Neuronal stem cell (in vitro differentiated cells): ENCODE data around the gene SAP30L.

Source experiments
- DNase-seq: peaks from one replicate; pipeline ENCODE4 v3.0.0-alpha.2; 2013; ENCODE audit warnings: low spot score
- H2AFZ ChIP-seq: one replicate; pipeline ENCODE4 v1.6.1; 2013; ENCODE audit warnings: mild to moderate bottlenecking, low read length, inconsistent platforms
- H2AK5ac ChIP-seq: 2 replicates; pipeline ENCODE4 v1.6.1; 2013; ENCODE audit warnings: low read depth, mild to moderate bottlenecking, inconsistent platforms, low read length, moderate library complexity, mixed read lengths
- H2BK120ac ChIP-seq: 2 replicates; pipeline ENCODE4 v1.6.1; 2013; ENCODE audit warnings: low read depth, mild to moderate bottlenecking, inconsistent platforms, low read length, moderate library complexity, mixed read lengths
- H2BK12ac ChIP-seq: one replicate; pipeline ENCODE4 v1.6.1; 2013; ENCODE audit warnings: low read length, inconsistent platforms
- H2BK15ac ChIP-seq: 2 replicates; pipeline ENCODE4 v1.6.1; 2013; ENCODE audit warnings: mild to moderate bottlenecking, low read length, inconsistent platforms, mixed read lengths
- H2BK5ac ChIP-seq: one replicate; pipeline ENCODE4 v1.6.1; 2013; ENCODE audit warnings: inconsistent platforms, mild to moderate bottlenecking, low read length, moderate library complexity
- H3K14ac ChIP-seq: one replicate; pipeline ENCODE4 v1.6.1; 2013; ENCODE audit warnings: low read length, inconsistent platforms
- H3K18ac ChIP-seq: 2 replicates; pipeline ENCODE4 v1.6.1; 2013; ENCODE audit warnings: low read length, inconsistent platforms
- H3K23ac ChIP-seq: 2 replicates; pipeline ENCODE4 v1.6.1; 2013; ENCODE audit warnings: low read depth, mild to moderate bottlenecking, mixed read lengths, low read length, inconsistent platforms; ENCODE audit not compliant: poor library complexity
- H3K27ac ChIP-seq: replicated peaks from 3 replicates; pipeline ENCODE4 v1.5.1; 2013; ENCODE audit warnings: low read length, inconsistent platforms
- H3K27me3 ChIP-seq, 3 experiments: 2 replicates each; pipeline ENCODE4 v1.6.1; 2013; ENCODE audit warnings: low read length in 3 of 3, mild to moderate bottlenecking in 2 of 3, inconsistent platforms in 1 of 3, low read depth in 1 of 3, mixed read lengths in 1 of 3, moderate library complexity in 1 of 3; ENCODE audit not compliant: control insufficient read depth in 3 of 3, insufficient read depth in 3 of 3
- H3K36me3 ChIP-seq, 2 donors: replicated peaks in 1 of 2; 2 replicates each; pipeline ENCODE4 v1.6.1; 2013; ENCODE audit warnings: low read length in 2 of 2; ENCODE audit not compliant: control insufficient read depth in 2 of 2, insufficient read depth in 2 of 2
- H3K4ac ChIP-seq: 2 replicates; pipeline ENCODE4 v1.6.1; 2013; ENCODE audit warnings: inconsistent platforms, mild to moderate bottlenecking, low read length, moderate library complexity
- H3K4me1 ChIP-seq, 2 donors: 1 replicate in 1 of 2; 2 replicates in 1 of 2; pipeline ENCODE4 v1.6.1; 2013; ENCODE audit warnings: low read length in 2 of 2, low read depth in 1 of 2; ENCODE audit not compliant: control insufficient read depth in 2 of 2, insufficient read depth in 1 of 2
- H3K4me2 ChIP-seq: one replicate; pipeline ENCODE4 v1.6.1; 2013; ENCODE audit warnings: mild to moderate bottlenecking, low read length, inconsistent platforms; ENCODE audit not compliant: insufficient read depth, poor library complexity, severe bottlenecking
- H3K4me3 ChIP-seq, 2 donors: 2 replicates each; pipeline ENCODE4 v1.5.1; 2013; ENCODE audit warnings: low read length in 2 of 2, mild to moderate bottlenecking in 2 of 2, inconsistent platforms in 1 of 2, moderate library complexity in 1 of 2
- H3K79me1 ChIP-seq: one replicate; pipeline ENCODE4 v1.6.1; 2013; ENCODE audit warnings: low read depth, mild to moderate bottlenecking, inconsistent platforms, low read length, moderate library complexity
- H3K9ac ChIP-seq: one replicate; pipeline ENCODE4 v1.6.1; 2013; ENCODE audit warnings: mild to moderate bottlenecking, low read depth, low read length, inconsistent platforms; ENCODE audit not compliant: poor library complexity
- H3K9me3 ChIP-seq, 2 donors: replicated peaks in 1 of 2; 2 replicates each; pipeline versions ENCODE3 to v1.6.1; 2013; ENCODE audit warnings: low read length in 2 of 2, mild to moderate bottlenecking in 2 of 2, inconsistent platforms in 1 of 2, low read depth in 1 of 2, mixed read lengths in 1 of 2, moderate library complexity in 1 of 2; ENCODE audit not compliant: control insufficient read depth in 2 of 2, insufficient read depth in 1 of 2
- H4K8ac ChIP-seq: one replicate; pipeline ENCODE4 v1.6.1; 2013; ENCODE audit warnings: low read depth, mild to moderate bottlenecking, inconsistent platforms, low read length, moderate library complexity
- H4K91ac ChIP-seq: one replicate; pipeline ENCODE4 v1.6.1; 2013; ENCODE audit warnings: low read length, low read depth, mild to moderate bottlenecking, inconsistent platforms; ENCODE audit not compliant: poor library complexity
- WGBS, 2 donors: extraction: QIAGEN DNeasy Blood & Tissue Kit; methylation state at CpG; one replicate each; pipeline ENCODE4 v1.1.7; 2013; ENCODE audit warnings: missing lambda C conversion rate in 2 of 2, mixed read lengths in 1 of 2; ENCODE audit not compliant: insufficient read length in 2 of 2, insufficient replicate concordance in 1 of 2; ENCODE audit errors: extremely low coverage in 2 of 2; 5-methylcytosine and 5-hydroxymethylcytosine counted together

Gene SAP30L

GRCh38 chr5:154406826-154407225, 39.0 kb upstream of the SAP30L start:
- no peak overlapping the region for H3K27ac ChIP-seq
- no peaks in the 10 kb centered on the region for H3K79me1 ChIP-seq
- no peak overlapping the region for H3K4me2 ChIP-seq
- no peak overlapping the region for H2AK5ac ChIP-seq
- no peak overlapping the region for H2BK120ac ChIP-seq
- peaks cover 0 to 3% (median 0%) of the 10 kb centered on the region in 3 experiments for H3K27me3 ChIP-seq
- H4K8ac ChIP-seq: no peak overlapping the region
- no peak overlapping the region for H3K23ac ChIP-seq
- H2BK12ac ChIP-seq: no peak overlapping the region
- no peak overlapping the region for H2BK15ac ChIP-seq
- no CpG with 5 or more reads among the region's 4 CpGs for WGBS, 2 donors
- no peak overlapping the region for H3K4me3 ChIP-seq
- no peak overlapping the region for H2AFZ ChIP-seq
- H3K14ac ChIP-seq: no peak overlapping the region
- H3K9me3 ChIP-seq: no peaks in the 10 kb centered on the region
- no peak overlapping the region for H4K91ac ChIP-seq
- H3K4me1 ChIP-seq: peaks cover 5 to 6% of the 10 kb centered on the region in 2 donors
- H3K9ac ChIP-seq: no peak overlapping the region
- no peak overlapping the region for H3K18ac ChIP-seq
- peaks cover 0 to 26% of the 10 kb centered on the region in 2 donors for H3K36me3 ChIP-seq
- DNase-seq: no peak
- no peak overlapping the region for H3K4ac ChIP-seq
- H2BK5ac ChIP-seq: no peak overlapping the region

GRCh38 chr5:154408811-154409210, 37.0 kb upstream of the SAP30L start:
- no peak overlapping the region for H3K9ac ChIP-seq
- no peak overlapping the region for H2BK5ac ChIP-seq
- H3K4me2 ChIP-seq: no peak overlapping the region
- peaks cover 0 to 3% (median 0%) of the 10 kb centered on the region in 3 experiments for H3K27me3 ChIP-seq
- no peak overlapping the region for H2BK15ac ChIP-seq
- no peak overlapping the region for H4K8ac ChIP-seq
- H3K4me1 ChIP-seq: peaks cover 5 to 6% of the 10 kb centered on the region in 2 donors
- no peak overlapping the region for H2AK5ac ChIP-seq
- H3K27ac ChIP-seq: no peak overlapping the region
- no peak overlapping the region for H3K4ac ChIP-seq
- no CpG with 5 or more reads among the region's 6 CpGs for WGBS, 2 donors
- no peaks in the 10 kb centered on the region for H3K9me3 ChIP-seq
- no peak overlapping the region for H2BK12ac ChIP-seq
- H3K14ac ChIP-seq: no peak overlapping the region
- H2AFZ ChIP-seq: no peak overlapping the region
- no peak overlapping the region for H3K18ac ChIP-seq
- no peaks in the 10 kb centered on the region for H3K79me1 ChIP-seq
- peaks cover 0 to 45% of the 10 kb centered on the region in 2 donors for H3K36me3 ChIP-seq
- no peak overlapping the region for H3K4me3 ChIP-seq
- no peak overlapping the region for H3K23ac ChIP-seq
- H4K91ac ChIP-seq: no peak overlapping the region
- H2BK120ac ChIP-seq: no peak overlapping the region
- no peak for DNase-seq

- Histone ChIP-seq H4K8ac (no peak overlapping the region), H2BK15ac (no peak overlapping the region), H3K9ac (no peak overlapping the region), H2BK5ac (no peak overlapping the region), H3K23ac (no peak overlapping the region), H3K4ac (no peak overlapping the region), H2AK5ac (no peak overlapping the region), H2BK12ac (no peak overlapping the region), H3K27ac (no peak overlapping the region), H3K9me3 (no peaks in the 10 kb centered on the region), H3K18ac (no peak overlapping the region), H3K4me3 (no peak overlapping the region), H3K36me3 (peaks cover 0 to 50% of the 10 kb centered on the region in 2 donors), H2AFZ (no peak overlapping the region), H2BK120ac (no peak overlapping the region), H3K27me3 (peaks cover 0 to 3% (median 0%) of the 10 kb centered on the region in 3 experiments), H3K4me1 (peaks cover 2 to 5% of the 10 kb centered on the region in 2 donors), H3K14ac (no peak overlapping the region), H3K4me2 (no peak overlapping the region), H4K91ac (no peak overlapping the region), H3K79me1 (no peaks in the 10 kb centered on the region)
- DNase-seq: no peak
- no CpG with 5 or more reads among the region's 15 CpGs for WGBS, 2 donors
Observed at GRCh38 chr5:154409230-154409840, 36.5 kb upstream of the SAP30L start.

GRCh38 chr5:154410008-154410407, 35.8 kb upstream of the SAP30L start:
- no peak overlapping the region for H2AFZ ChIP-seq
- H4K91ac ChIP-seq: no peak overlapping the region
- H3K36me3 ChIP-seq: peaks cover 0 to 55% of the 10 kb centered on the region in 2 donors
- peaks cover 0 to under 1% of the 10 kb centered on the region in 2 donors for H3K4me1 ChIP-seq
- no peak overlapping the region for H4K8ac ChIP-seq
- H3K9me3 ChIP-seq: no peaks in the 10 kb centered on the region
- H3K9ac ChIP-seq: no peak overlapping the region
- no peak for DNase-seq
- no peak overlapping the region for H2BK12ac ChIP-seq
- no peak overlapping the region for H3K18ac ChIP-seq
- no peak overlapping the region for H2AK5ac ChIP-seq
- no peak overlapping the region for H2BK120ac ChIP-seq
- H3K4ac ChIP-seq: no peak overlapping the region
- H3K4me2 ChIP-seq: no peak overlapping the region
- no peak overlapping the region for H3K14ac ChIP-seq
- H2BK5ac ChIP-seq: no peak overlapping the region
- H2BK15ac ChIP-seq: no peak overlapping the region
- no peak overlapping the region for H3K23ac ChIP-seq
- no peak overlapping the region for H3K4me3 ChIP-seq
- no peak overlapping the region for H3K27ac ChIP-seq
- no peaks in the 10 kb centered on the region for H3K79me1 ChIP-seq
- H3K27me3 ChIP-seq: peaks cover 0 to 3% (median 0%) of the 10 kb centered on the region in 3 experiments
